ENCODE measurements around the gene CCT8L2. TPM values are rescaled to one million over a fixed set of nuclear protein-coding genes. Genes with fewer than 3 reads are reported as not detected.
"Not testable (repeated sequence)": the region's sequence is repeated elsewhere in the genome, so short reads cannot be mapped to it uniquely, and the experiment has no call there.

CCT8L2 gene
- total RNA-seq, 2 donors from 2014 or later: not detected

- TF ChIP-seq, protein P1, sequence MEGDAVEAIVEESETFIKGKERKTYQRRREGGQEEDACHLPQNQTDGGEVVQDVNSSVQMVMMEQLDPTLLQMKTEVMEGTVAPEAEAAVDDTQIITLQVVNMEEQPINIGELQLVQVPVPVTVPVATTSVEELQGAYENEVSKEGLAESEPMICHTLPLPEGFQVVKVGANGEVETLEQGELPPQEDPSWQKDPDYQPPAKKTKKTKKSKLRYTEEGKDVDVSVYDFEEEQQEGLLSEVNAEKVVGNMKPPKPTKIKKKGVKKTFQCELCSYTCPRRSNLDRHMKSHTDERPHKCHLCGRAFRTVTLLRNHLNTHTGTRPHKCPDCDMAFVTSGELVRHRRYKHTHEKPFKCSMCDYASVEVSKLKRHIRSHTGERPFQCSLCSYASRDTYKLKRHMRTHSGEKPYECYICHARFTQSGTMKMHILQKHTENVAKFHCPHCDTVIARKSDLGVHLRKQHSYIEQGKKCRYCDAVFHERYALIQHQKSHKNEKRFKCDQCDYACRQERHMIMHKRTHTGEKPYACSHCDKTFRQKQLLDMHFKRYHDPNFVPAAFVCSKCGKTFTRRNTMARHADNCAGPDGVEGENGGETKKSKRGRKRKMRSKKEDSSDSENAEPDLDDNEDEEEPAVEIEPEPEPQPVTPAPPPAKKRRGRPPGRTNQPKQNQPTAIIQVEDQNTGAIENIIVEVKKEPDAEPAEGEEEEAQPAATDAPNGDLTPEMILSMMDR (IDR thresholded peaks at IDR 0.05): no peak
- Histone ChIP-seq H3K4me1 (no peaks in the 10 kb centered on the region), H3K27ac (no peak overlapping the region), H3K9me3 (peaks cover 0 to 7% of the 10 kb centered on the region in 2 donors), H3K27me3 (no peaks in the 10 kb centered on the region), H3K4me3 (no peak overlapping the region), H3K36me3 (no peaks in the 10 kb centered on the region)
- no peak for DNase-seq (ENCODE audit: low spot score)
These were observed 33.3 kb downstream of the CCT8L2 start for GRCh38 chr22:16559056-16559955.

- H3K27me3 ChIP-seq: not testable (repeated sequence)
These were observed 34.1 kb downstream of the CCT8L2 start for GRCh38 chr22:16558376-16558945.

GRCh38 chr22:16557511-16557910 is 35.1 kb downstream of the CCT8L2 start:
- not testable (repeated sequence) for DNase-seq (ENCODE audit: low spot score); H3K27ac ChIP-seq; H3K4me1 ChIP-seq; H3K4me3 ChIP-seq; H3K27me3 ChIP-seq; H3K9me3 ChIP-seq; H3K36me3 ChIP-seq

More at GRCh38 chr22:16558376-16558945, 34.1 kb downstream of the CCT8L2 start:
- H3K9me3 ChIP-seq; H3K36me3 ChIP-seq; DNase-seq (ENCODE audit: low spot score); H3K4me3 ChIP-seq; H3K27ac ChIP-seq; H3K4me1 ChIP-seq: not testable (repeated sequence)

DNA sequence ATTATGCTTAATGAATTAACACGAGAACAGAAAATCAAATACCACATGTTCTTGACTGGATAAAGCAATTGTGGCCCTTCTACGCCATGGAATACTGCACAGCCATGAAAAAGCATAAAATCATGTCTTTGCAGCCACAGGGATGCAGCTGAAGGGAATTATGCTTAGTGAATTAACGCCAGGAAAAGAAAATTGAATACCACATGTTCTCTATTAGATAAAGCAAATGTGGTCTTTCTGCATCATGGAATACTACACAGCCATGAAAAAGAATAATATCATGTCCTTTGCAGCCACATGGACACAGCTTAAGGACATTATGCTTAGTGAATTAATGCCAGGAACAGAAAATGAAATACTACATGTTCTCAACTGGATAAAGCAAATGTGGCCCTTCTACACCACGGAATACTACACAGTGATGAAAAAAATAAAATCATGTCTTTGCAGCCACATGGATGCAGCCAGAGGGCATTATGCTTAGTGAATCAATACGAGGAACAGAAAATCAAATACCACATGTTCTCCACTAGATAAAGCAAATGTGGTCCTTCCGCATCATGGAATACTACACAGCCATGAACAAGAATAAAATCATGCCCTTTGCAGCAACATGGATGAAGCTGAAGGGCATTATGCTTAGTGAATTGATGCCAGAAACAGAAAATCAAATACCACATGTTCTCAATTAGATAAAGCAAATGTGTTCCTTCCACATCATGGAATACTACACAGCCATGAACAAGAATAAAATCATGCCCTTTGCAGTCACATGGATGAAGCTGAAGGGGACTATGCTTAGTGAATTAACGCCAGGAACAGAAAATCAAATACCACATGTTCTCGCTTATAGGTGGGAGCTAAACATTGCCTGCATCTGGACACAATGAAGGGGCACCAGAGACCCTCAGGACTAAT is 37.3 kb downstream of the CCT8L2 start:
- not testable (repeated sequence) for H3K27ac ChIP-seq; H3K4me3 ChIP-seq; H3K36me3 ChIP-seq; H3K27me3 ChIP-seq; H3K9me3 ChIP-seq; H3K4me1 ChIP-seq; DNase-seq (ENCODE audit: low spot score)

GRCh38 chr22:16543310-16543709 is 49.3 kb downstream of the CCT8L2 start:
- not testable (repeated sequence) for H3K9me3 ChIP-seq; DNase-seq (ENCODE audit: low spot score); H3K36me3 ChIP-seq; H3K4me3 ChIP-seq; H3K27me3 ChIP-seq; H3K27ac ChIP-seq; H3K4me1 ChIP-seq

Other genes starting within 250 kb of the CCT8L2 start
- gene XKR3, start 232.6 kb upstream of the CCT8L2 start, total RNA-seq: not detected

Measured in right atrium auricular region (tissue), 2 donors.